ENCODE data around the gene AATF. TPM values are rescaled to one million over a fixed set of nuclear protein-coding genes. Genes with fewer than 3 reads are reported as not detected.

AATF gene
- total and polyA plus RNA-seq, 2 of the 8 experiments (the other 6 are each of a cell fraction or from before 2014, with no cell fraction given) = 20.1 to 62.8 TPM

GRCh38 chr17:37039269-37039668 lies 90.5 kb downstream of the AATF start (continued):
- no peak for TF ChIP-seq ATF3 (IDR thresholded peaks at IDR 0.05; ENCODE audit: insufficient read depth, low read depth, low read length)

Data from H1 (cell line).